HCT116 (cell line): ENCODE data around the gene TOR2A. TPM values are rescaled to one million over a fixed set of nuclear protein-coding genes. Genes with fewer than 3 reads are reported as not detected.

Source experiments
- ATAC-seq: fragments of 200-7000 bp; cut with Tn5 transposase; 2 replicates; pipeline ENCODE4 v1.9.1; 2020; ENCODE audit warnings: mild to moderate bottlenecking, moderate library complexity
- BruUV-seq: library from RNA; stranded (reverse); fragments of 400-500 nt; replicated peaks from 2 replicates; lab custom pipeline; 2021; lab: Mats Ljungman, UMichigan
- CTCF ChIA-PET: fragments of 300-600 bp; sonication (Branson Sonifier 250); formaldehyde crosslinking; loops from one replicate; lab custom pipeline; 2021; ENCODE audit warnings: antibody characterized with exemption; lab: Charles Lee
- POLR2A ChIA-PET: fragments of 300-600, 350-600 bp; sonication (Branson Sonifier 250); formaldehyde crosslinking; loops from one replicate; lab custom pipeline; 2021; ENCODE audit warnings: antibody characterized with exemption; lab: Charles Lee
- RAD21 ChIA-PET, 2 experiments: fragments of 300-600 bp; sonication (Branson Sonifier 250); formaldehyde crosslinking; loops; one replicate each; lab custom pipeline; 2023; ENCODE audit warnings: low total read pairs in 2 of 2; ENCODE audit not compliant: uncharacterized antibody in 2 of 2, unreplicated experiment in 2 of 2, low non-redundant PET in 1 of 2; lab: Charles Lee
- DNase-seq: peaks from one replicate; pipeline ENCODE4 v3.0.0-alpha.2; 2010; ENCODE audit warnings: low read depth, low spot score
- H2AFZ ChIP-seq: fragments of 200-600 bp; shearing (Covaris generic), sonication (generic); 2 replicates; pipeline ENCODE4 v1.6.1; 2017; ENCODE audit warnings: low read depth, mixed run types, mixed read lengths, antibody characterized with exemption, low read length; ENCODE audit not compliant: poor library complexity, severe bottlenecking
- H3K27ac ChIP-seq: 2 replicates; pipeline ENCODE4 v1.5.1; 2012; ENCODE audit warnings: low read depth, low read length
- H3K27me3 ChIP-seq: fragments of 200-600 bp; sonication (generic); 2 replicates; pipeline ENCODE4 v1.6.1; 2016; ENCODE audit warnings: mixed run types, low read length, mixed read lengths; ENCODE audit not compliant: insufficient read depth
- H3K36me3 ChIP-seq, 2 experiments: fragments of 200-500 bp in 1 of 2; fragments of 200-600 bp in 1 of 2; sonication (Bioruptor generic) in 1 of 2; sonication (generic) in 1 of 2; 2 replicates each; pipeline versions ENCODE4 v1.5.1 to v1.6.1; 2014 to 2016; ENCODE audit warnings: low read length in 2 of 2, inconsistent platforms in 1 of 2, mixed read lengths in 1 of 2, mixed run types in 1 of 2; ENCODE audit not compliant: insufficient read depth in 2 of 2, control insufficient read depth in 1 of 2
- H3K4me1 ChIP-seq, 2 experiments: fragments of 200-600 bp in 1 of 2; sonication (generic) in 1 of 2; 2 replicates each; pipeline versions ENCODE4 v1.5.1 to v1.6.1; 2012 to 2017; ENCODE audit warnings: low read length in 2 of 2, inconsistent platforms in 1 of 2, mild to moderate bottlenecking in 1 of 2, mixed read lengths in 1 of 2, mixed run types in 1 of 2, moderate library complexity in 1 of 2; ENCODE audit not compliant: insufficient read depth in 2 of 2, control insufficient read depth in 1 of 2
- H3K4me2 ChIP-seq: fragments of 200-600 bp; sonication (generic); 2 replicates; pipeline ENCODE4 v1.6.1; 2017; ENCODE audit warnings: mixed run types, low read length, mixed read lengths
- H3K4me3 ChIP-seq, 2 experiments: fragments of 200-600 bp in 1 of 2; sonication (generic) in 1 of 2; replicated peaks in 1 of 2; 2 replicates each; pipeline ENCODE4 v1.5.1; 2011 to 2016; ENCODE audit warnings: low read length in 2 of 2, control low read depth in 1 of 2, low read depth in 1 of 2, mild to moderate bottlenecking in 1 of 2, mixed read lengths in 1 of 2, mixed run types in 1 of 2
- H3K79me2 ChIP-seq: fragments of 200-600 bp; sonication (generic); 2 replicates; pipeline ENCODE4 v1.6.1; 2017; ENCODE audit warnings: mild to moderate bottlenecking, mixed run types, low read length, moderate library complexity, mixed read lengths; ENCODE audit not compliant: insufficient read depth
- H3K9ac ChIP-seq: fragments of 200-600 bp; sonication (generic); 2 replicates; pipeline ENCODE4 v1.6.1; 2016; ENCODE audit warnings: low read length, mixed read lengths
- H3K9me2 ChIP-seq: fragments of 200-600 bp; sonication (generic), shearing (Covaris generic); 2 replicates; pipeline ENCODE4 v1.6.1; 2017; ENCODE audit warnings: mixed run types, mild to moderate bottlenecking, moderate library complexity; ENCODE audit not compliant: insufficient read depth
- H3K9me3 ChIP-seq, 2 experiments: fragments of 200-500 bp in 1 of 2; fragments of 200-600 bp in 1 of 2; sonication (Bioruptor generic) in 1 of 2; sonication (generic) in 1 of 2; 2 replicates each; pipeline ENCODE4 v1.6.1; 2014 to 2017; ENCODE audit warnings: low read length in 2 of 2, mixed read lengths in 2 of 2, inconsistent platforms in 1 of 2, low read depth in 1 of 2, mild to moderate bottlenecking in 1 of 2, mixed run types in 1 of 2, moderate library complexity in 1 of 2; ENCODE audit not compliant: control insufficient read depth in 1 of 2, insufficient read depth in 1 of 2
- H4K20me1 ChIP-seq: fragments of 200-600 bp; sonication (generic), shearing (Covaris generic); 2 replicates; pipeline ENCODE4 v1.6.1; 2017; ENCODE audit warnings: mixed run types, mild to moderate bottlenecking, moderate library complexity; ENCODE audit not compliant: insufficient read depth
- CTCF ChIP-seq, 3 experiments: fragments of 200-600 bp in 1 of 3; sonication (generic) in 1 of 3; IDR thresholded peaks in 2 of 3; conservative IDR thresholded peaks in 1 of 3; 2 replicates each; pipeline ENCODE4 v1.5.1; 2012 to 2017; ENCODE audit warnings: low read depth in 2 of 3, low read length in 2 of 3, antibody characterized with exemption in 1 of 3, borderline replicate concordance in 1 of 3, control low read depth in 1 of 3, mild to moderate bottlenecking in 1 of 3, mixed read lengths in 1 of 3, mixed run types in 1 of 3, moderate library complexity in 1 of 3; ENCODE audit not compliant: insufficient read depth in 1 of 3
- EGR1 ChIP-seq: IDR thresholded peaks from 2 replicates; pipeline ENCODE4 v1.6.1; 2012; ENCODE audit warnings: low read depth
- ELF1 ChIP-seq: IDR thresholded peaks from 2 replicates; pipeline ENCODE4 v1.6.1; 2012; ENCODE audit warnings: low read depth, borderline replicate concordance
- EZH2phosphoT487 ChIP-seq: fragments of 200-600 bp; IDR thresholded peaks from 2 replicates; pipeline ENCODE4 v1.6.1; 2018; ENCODE audit warnings: antibody characterized with exemption, borderline replicate concordance
- FOSL1 ChIP-seq: IDR thresholded peaks from 2 replicates; pipeline ENCODE4 v1.6.1; 2012; ENCODE audit warnings: low read depth
- JUND ChIP-seq: IDR thresholded peaks from 2 replicates; pipeline ENCODE4 v1.6.1; 2012
- POLR2A ChIP-seq: IDR thresholded peaks from 2 replicates; pipeline ENCODE4 v1.7.0; 2011; ENCODE audit warnings: borderline replicate concordance; ENCODE audit not compliant: insufficient read depth, insufficient read length; ENCODE audit errors: extremely low read depth
- POLR2AphosphoS5 ChIP-seq: IDR thresholded peaks from 2 replicates; pipeline ENCODE4 v1.6.1; 2011; ENCODE audit warnings: mild to moderate bottlenecking, low read depth, low read length, moderate library complexity
- RAD21 ChIP-seq: IDR thresholded peaks from 2 replicates; pipeline ENCODE4 v1.6.1; 2012; ENCODE audit warnings: low read depth, mild to moderate bottlenecking
- SP1 ChIP-seq: IDR thresholded peaks from 2 replicates; pipeline ENCODE4 v1.6.1; 2012; ENCODE audit warnings: low read depth
- SRF ChIP-seq: IDR thresholded peaks from 2 replicates; pipeline ENCODE4 v1.6.1; 2012; ENCODE audit warnings: low read depth
- YY1 ChIP-seq: IDR thresholded peaks from 2 replicates; pipeline ENCODE4 v1.6.1; 2011; ENCODE audit warnings: low read length, low read depth, moderate library complexity, mild to moderate bottlenecking; ENCODE audit not compliant: insufficient replicate concordance; ENCODE audit errors: extremely low read depth
- ZFX ChIP-seq: fragments of 450-650 bp; IDR thresholded peaks from 2 replicates; pipeline ENCODE4 v1.6.1; 2017
- intact Hi-C: fragments of 100-400 bp; cut with micrococcal nuclease; formaldehyde crosslinking; loops from 2 replicates; pipeline ENCODE4 v1.10.0; 2022
- total RNA-seq: library from RNA; stranded (reverse); gene quantifications from one replicate; pipeline ENCODE4 v1.2.1, GENCODE V29; 2021; ENCODE audit not compliant: unreplicated experiment

Gene TOR2A
- total RNA-seq, 1 experiment from 2014 or later, result 12.0 TPM

- Histone ChIP-seq H3K4me3 (no peak overlapping the region), H3K9me3 (no peaks in the 10 kb centered on the region), H2AFZ (no peak overlapping the region), H3K27me3 (no peaks in the 10 kb centered on the region), H4K20me1 (no peaks in the 10 kb centered on the region), H3K27ac (no peak overlapping the region), H3K36me3 (0 out of 4 replicates have a peak, but pooled peaks cover 0 to 4% of the 10 kb centered on the region in 2 experiments), H3K4me2 (no peak overlapping the region), H3K9me2 (no peaks in the 10 kb centered on the region), H3K9ac (no peak overlapping the region), H3K79me2 (no peaks in the 10 kb centered on the region), H3K4me1 (0 out of 4 replicates have a peak, but pooled peaks cover 0 to under 1% of the 10 kb centered on the region in 2 experiments)
- CTCF ChIA-PET, result no interaction called here
- BruUV-seq, result no TSS peak
- POLR2A ChIA-PET, result no interaction called here
- intact Hi-C loops, result no loop called here
- RAD21 ChIA-PET, result no interaction called here
- DNase-seq, result no peak
- no peak for TF ChIP-seq POLR2A
- TF ChIP-seq EZH2phosphoT487, result no peak
- TF ChIP-seq ELF1, result no peak
- TF ChIP-seq JUND, result no peak
- TF ChIP-seq SP1, result no peak
- TF ChIP-seq POLR2AphosphoS5, result no peak
- TF ChIP-seq ZFX, result no peak
- no peak for TF ChIP-seq EGR1
- TF ChIP-seq FOSL1, result no peak
- no peak for TF ChIP-seq YY1
- no peak for TF ChIP-seq SRF
- no peak for TF ChIP-seq RAD21
- no peak for TF ChIP-seq CTCF (IDR thresholded peaks at IDR 0.05 in 2 of 3, conservative IDR thresholded peaks at IDR 0.05 in 1 of 3; ENCODE audit: borderline replicate concordance in 1 of 3, insufficient read depth in 1 of 3, low read depth in 2 of 3, low read length in 2 of 3)
- no peak for ATAC-seq
These were observed 42.0 kb downstream of the TOR2A start for GRCh38 chr9:127693143-127693542.
